Peyer's patch (tissue), 4 donors: ENCODE results near the gene LEKR1.

ENCODE experiments used
- POLR2A ChIP-seq, 2 donors: fragments of 450-650 bp; IDR thresholded peaks; one replicate each; pipeline ENCODE4 v1.5.1; 2017; ENCODE audit warnings: antibody characterized with exemption in 2 of 2, mild to moderate bottlenecking in 2 of 2, moderate library complexity in 2 of 2
- TF ChIP-seq, protein P1 (sequence below), 6 experiments: fragments of 450-650 bp in 4 of 6; fragments of 200-600 bp in 2 of 6; sonication (generic) in 1 of 6; IDR thresholded peaks; one replicate each; pipeline ENCODE4 v1.5.1; 2017 to 2019; ENCODE audit warnings: antibody characterized with exemption in 6 of 6, mild to moderate bottlenecking in 3 of 6, moderate library complexity in 1 of 6

GRCh38 chr3:156918746-156919145 lies 92.6 kb downstream of the LEKR1 start:
- no peak for TF ChIP-seq POLR2A (IDR thresholded peaks at IDR 0.05)
- TF ChIP-seq, protein P1, sequence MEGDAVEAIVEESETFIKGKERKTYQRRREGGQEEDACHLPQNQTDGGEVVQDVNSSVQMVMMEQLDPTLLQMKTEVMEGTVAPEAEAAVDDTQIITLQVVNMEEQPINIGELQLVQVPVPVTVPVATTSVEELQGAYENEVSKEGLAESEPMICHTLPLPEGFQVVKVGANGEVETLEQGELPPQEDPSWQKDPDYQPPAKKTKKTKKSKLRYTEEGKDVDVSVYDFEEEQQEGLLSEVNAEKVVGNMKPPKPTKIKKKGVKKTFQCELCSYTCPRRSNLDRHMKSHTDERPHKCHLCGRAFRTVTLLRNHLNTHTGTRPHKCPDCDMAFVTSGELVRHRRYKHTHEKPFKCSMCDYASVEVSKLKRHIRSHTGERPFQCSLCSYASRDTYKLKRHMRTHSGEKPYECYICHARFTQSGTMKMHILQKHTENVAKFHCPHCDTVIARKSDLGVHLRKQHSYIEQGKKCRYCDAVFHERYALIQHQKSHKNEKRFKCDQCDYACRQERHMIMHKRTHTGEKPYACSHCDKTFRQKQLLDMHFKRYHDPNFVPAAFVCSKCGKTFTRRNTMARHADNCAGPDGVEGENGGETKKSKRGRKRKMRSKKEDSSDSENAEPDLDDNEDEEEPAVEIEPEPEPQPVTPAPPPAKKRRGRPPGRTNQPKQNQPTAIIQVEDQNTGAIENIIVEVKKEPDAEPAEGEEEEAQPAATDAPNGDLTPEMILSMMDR (IDR thresholded peaks at IDR 0.05) = no peak
